HEK293T (cell line): ENCODE measurements around the gene SRGAP2C.
"Not testable (repeated sequence)": the region's sequence is repeated elsewhere in the genome, so short reads cannot be mapped to it uniquely, and the experiment has no call there.

Experiments used
- ARNT ChIP-seq: fragments of 450-650 bp; IDR thresholded peaks from 2 replicates; pipeline ENCODE4 v1.6.1; 2017; ENCODE audit warnings: mild to moderate bottlenecking
- BHLHE40 ChIP-seq: fragments of 450-650 bp; IDR thresholded peaks from 2 replicates; pipeline ENCODE4 v1.6.1; 2016; ENCODE audit warnings: mild to moderate bottlenecking, moderate library complexity, borderline replicate concordance
- CTBP1 ChIP-seq: fragments of 450-650 bp; IDR thresholded peaks from 2 replicates; pipeline ENCODE4 v1.6.1; 2016; ENCODE audit warnings: borderline replicate concordance
- ELF4 ChIP-seq: fragments of 450-650 bp; IDR thresholded peaks from 2 replicates; pipeline ENCODE4 v1.6.1; 2017; ENCODE audit warnings: antibody characterized with exemption
- FOXA1 ChIP-seq: fragments of 450-650 bp; IDR thresholded peaks from 2 replicates; pipeline ENCODE4 v1.6.1; 2016; ENCODE audit warnings: mild to moderate bottlenecking
- FOXK2 ChIP-seq: fragments of 450-650 bp; IDR thresholded peaks from 2 replicates; pipeline ENCODE4 v1.6.1; 2016; ENCODE audit warnings: mild to moderate bottlenecking
- HDGF ChIP-seq: fragments of 450-650 bp; IDR thresholded peaks from 2 replicates; pipeline ENCODE4 v1.6.1; 2017; ENCODE audit warnings: antibody characterized with exemption, borderline replicate concordance
- LEF1 ChIP-seq: fragments of 450-650 bp; IDR thresholded peaks from 2 replicates; pipeline ENCODE4 v1.6.1; 2017; ENCODE audit warnings: mild to moderate bottlenecking, borderline replicate concordance
- PKNOX1 ChIP-seq: fragments of 450-650 bp; IDR thresholded peaks from 2 replicates; pipeline ENCODE4 v1.6.1; 2016
- SP1 ChIP-seq: fragments of 450-650 bp; IDR thresholded peaks from 2 replicates; pipeline ENCODE4 v1.6.1; 2017
- SUZ12 ChIP-seq: fragments of 450-650 bp; IDR thresholded peaks from 2 replicates; pipeline ENCODE4 v1.6.1; 2016; ENCODE audit warnings: mild to moderate bottlenecking
- TARDBP ChIP-seq: fragments of 450-650 bp; IDR thresholded peaks from 2 replicates; pipeline ENCODE4 v1.6.1; 2016
- ZNF384 ChIP-seq: fragments of 450-650 bp; IDR thresholded peaks from 2 replicates; pipeline ENCODE4 v1.6.1; 2016

- not testable (repeated sequence) for TF ChIP-seq SUZ12, BHLHE40, ELF4, ARNT, ZNF384, FOXA1, PKNOX1, CTBP1, SP1, FOXK2, LEF1, TARDBP, HDGF
Observed at GRCh38 chr1:121360531-121360930, 175.8 kb downstream of the SRGAP2C start.
